NCI-H1105 (cell line): ENCODE results near the gene F11R.
A peak's percentile ranks its signal among the peaks of the same experiment; 100 is the strongest.
"Not testable (repeated sequence)": the region's sequence is repeated elsewhere in the genome, so short reads cannot be mapped to it uniquely, and the experiment has no call there.

Experiments used
- DNase-seq: peaks from one replicate; lab custom pipeline; 2025; lab: John Stamatoyannopoulos, UW

Gene F11R

GRCh38 chr1:161020509-161021164, at the start of gene F11R:
F11R (minus strand) TSS chr1:161021152; CDS start chr1:161021073, 79 bp downstream.
- peak; percentile 74 for DNase-seq

GRCh38 chr1:161069731-161070270, 48.8 kb upstream of the F11R start, which contains the start of gene ARHGAP30:
ARHGAP30 (minus strand) TSS chr1:161069891; CDS start chr1:161069624, 267 bp downstream.
- DNase-seq: no peak

- no peak for DNase-seq
These were observed 48.3 kb upstream of the F11R start for GRCh38 chr1:161069241-161069640.

GRCh38 chr1:161068306-161069234, 47.6 kb upstream of the F11R start:
- DNase-seq: no peak

- DNase-seq: no peak
These were observed 45.7 kb upstream of the F11R start for GRCh38 chr1:161066694-161067093.

GRCh38 chr1:161065681-161066080, 44.7 kb upstream of the F11R start:
- not testable (repeated sequence) for DNase-seq

GRCh38 chr1:161063936-161064335, 43.0 kb upstream of the F11R start:
- DNase-seq: not testable (repeated sequence)

GRCh38 chr1:161061419-161061818, 40.5 kb upstream of the F11R start:
- DNase-seq: no peak

- no peak for DNase-seq
These were observed 38.3 kb upstream of the F11R start for GRCh38 chr1:161059293-161059692.

GRCh38 chr1:161054805-161055204, 33.9 kb upstream of the F11R start:
- DNase-seq: no peak

GRCh38 chr1:161054232-161054631, 33.3 kb upstream of the F11R start:
- DNase-seq: no peak

GRCh38 chr1:161052899-161053298, 31.9 kb upstream of the F11R start:
- DNase-seq: no peak

- no peak for DNase-seq
These were observed 30.3 kb upstream of the F11R start for GRCh38 chr1:161051219-161051618.

- no peak for DNase-seq
These were observed 28.2 kb upstream of the F11R start for GRCh38 chr1:161048949-161049722.

GRCh38 chr1:161047436-161048420, 26.8 kb upstream of the F11R start:
- DNase-seq: no peak

- DNase-seq: no peak
These were observed 25.8 kb upstream of the F11R start for GRCh38 chr1:161046605-161047228.

GRCh38 chr1:161045736-161046604, 25.0 kb upstream of the F11R start, which contains the start of gene USF1:
USF1 (minus strand) TSS chr1:161045977; CDS start chr1:161043275, 2,702 bp downstream.
- DNase-seq: peak; percentile 92

- DNase-seq: peak; percentile 8
These were observed 24.2 kb upstream of the F11R start for GRCh38 chr1:161044908-161045735.
